CD14-positive monocyte (primary cell): ENCODE measurements around the gene CACNB2. TPM values are rescaled to one million over a fixed set of nuclear protein-coding genes. Genes with fewer than 3 reads are reported as not detected.

Experiments
- polyA plus RNA-seq, 3 donors: library from polyadenylated mRNA; depleted of rRNA in 1 of 3; unstranded in 2 of 3; stranded (reverse) in 1 of 3; fragments of 300-500 nt in 2 of 3; fragments of >200 nt in 1 of 3; fragmentation: Illumina TruSeq in 2 of 3; gene quantifications; 1 replicate in 2 of 3; 2 replicates in 1 of 3; pipeline ENCODE4 v1.2.3, GENCODE V29; 2012 to 2021

The CACNB2 gene
- polyA plus RNA-seq, 3 donors: 0.05 TPM; not detected in 2

Other genes with a start within 250 kb of the CACNB2 start
- not detected for gene SLC39A12, start 188.5 kb upstream of the CACNB2 start, polyA plus RNA-seq